Diencephalon (tissue), 1 donor: ENCODE measurements around the gene XPNPEP2. TPM values are rescaled to one million over a fixed set of nuclear protein-coding genes. Genes with fewer than 3 reads are reported as not detected.

ENCODE experiments used
- small RNA-seq: library from RNA; depleted of rRNA; stranded (forward); fragments of <200 nt; gene quantifications from one replicate; pipeline ENCODE3, GENCODE V24; 2014
- total RNA-seq: library from RNA; depleted of rRNA; stranded (reverse); fragments of >200 nt; gene quantifications from one replicate; pipeline ENCODE4 v1.2.3, GENCODE V29; 2014

The XPNPEP2 gene
- 0.23 TPM for total RNA-seq

DNA sequence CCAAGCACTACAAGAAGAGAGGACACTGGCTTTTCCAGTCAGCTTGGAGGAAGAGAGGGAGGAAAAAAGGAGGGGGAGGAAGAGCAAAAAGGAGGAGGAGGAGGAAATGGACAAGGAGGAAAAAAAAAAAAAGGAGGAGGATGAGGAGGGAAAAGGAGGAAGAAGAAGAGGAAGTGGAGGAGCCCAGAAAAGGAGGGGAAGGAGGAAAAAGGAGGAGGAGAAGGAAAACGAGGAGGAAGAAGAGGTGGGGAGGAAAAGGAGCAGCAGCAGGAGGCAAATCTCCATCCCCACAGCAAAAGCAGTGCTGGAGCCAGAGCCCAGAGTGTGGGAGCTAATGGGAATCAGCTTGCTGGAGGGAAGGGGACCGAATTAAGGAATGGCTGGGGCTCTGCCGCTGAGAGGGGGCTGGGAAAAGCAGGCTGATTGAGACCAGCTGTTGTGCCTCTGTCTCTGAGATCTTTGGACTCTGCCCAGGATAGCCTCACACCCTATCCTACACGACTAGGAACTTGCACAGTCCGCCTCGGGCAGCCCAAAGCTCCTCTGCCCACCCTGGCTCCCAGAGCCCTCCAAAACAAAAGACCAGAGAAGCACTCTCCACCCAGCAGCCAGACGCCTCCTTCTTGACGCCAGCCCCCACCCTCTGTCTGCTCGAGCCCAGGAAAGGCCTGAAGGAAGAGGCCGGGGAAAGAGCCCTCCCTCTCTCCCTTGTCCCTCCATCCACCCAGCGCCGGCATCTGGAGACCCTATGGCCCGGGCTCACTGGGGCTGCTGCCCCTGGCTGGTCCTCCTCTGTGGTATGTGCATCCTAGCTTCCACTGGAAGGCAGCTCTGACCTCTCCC, at the start of gene XPNPEP2:
Gene XPNPEP2, plus strand, starts transcription at position 514 of the 843 bp plus-strand sequence. Its CDS starts 235 bp downstream, at position 749.

GRCh38 chrX:129779747-129780146, 41.0 kb downstream of the XPNPEP2 start, which contains the start of gene SASH3:
Gene SASH3, plus strand, starts transcription at chrX:129779949. Its CDS starts 149 bp downstream, at chrX:129780098.

Small RNA genes within 50 kb of the gene (small RNA-seq; reads per million reads assigned to genes)
- gene RF00017 = not detected

Other genes with a start within 250 kb of the XPNPEP2 start
- gene SMARCA1, start 215.5 kb upstream of the XPNPEP2 start, total RNA-seq = 76.1 TPM
- gene OCRL, start 198.7 kb upstream of the XPNPEP2 start, total RNA-seq = 56.1 TPM
- 4.4 TPM for gene APLN, start 84.0 kb upstream of the XPNPEP2 start, total RNA-seq
- 3.2 TPM for gene SASH3, start 41.0 kb downstream of the XPNPEP2 start, total RNA-seq
- 31.6 TPM for gene ZDHHC9, start 104.9 kb downstream of the XPNPEP2 start, total RNA-seq
- 9.7 TPM for gene UTP14A, start 167.2 kb downstream of the XPNPEP2 start, total RNA-seq
- gene BCORL1, start 243.7 kb downstream of the XPNPEP2 start, total RNA-seq = 2.8 TPM